Activated CD4-positive, CD25-positive, alpha-beta regulatory T cell treated with anti-CD3 and anti-CD28 coated beads, Interleukin-2, amount 50 U/mL, for 72 hours (primary cell): ENCODE data around the gene FOXO1.

Experiments used
- DNase-seq: peaks from one replicate; pipeline ENCODE4 v3.0.0; 2021

FOXO1 gene

DNA sequence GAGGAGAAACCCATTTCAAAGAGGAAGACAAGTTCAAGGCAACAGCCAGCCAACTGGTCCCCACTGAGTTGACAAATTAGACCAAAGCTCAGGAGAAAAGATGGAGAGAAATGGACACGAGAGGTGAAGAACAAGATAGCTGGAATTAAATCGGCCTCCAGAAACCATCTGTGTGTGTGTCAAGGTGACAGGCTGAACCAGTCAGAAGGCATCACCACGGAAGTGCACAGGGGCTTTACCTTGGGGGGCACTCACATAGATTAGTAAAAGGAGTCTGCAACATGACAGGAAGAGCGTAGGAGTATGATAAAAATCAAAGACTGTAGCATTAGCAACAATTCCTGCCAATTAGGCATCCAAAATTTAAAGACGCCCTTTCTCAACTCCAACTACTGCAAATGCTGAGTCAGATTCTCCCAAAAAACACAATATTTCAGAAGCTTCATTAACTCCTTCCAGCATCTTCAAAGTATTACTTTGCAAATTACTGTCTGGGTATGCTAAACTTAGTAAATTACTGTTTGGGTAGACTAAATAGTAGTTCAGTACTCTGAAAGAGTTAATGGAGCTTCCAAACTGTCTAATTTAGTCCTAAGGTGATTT, 66.2 kb downstream of the FOXO1 start:
- no peak for DNase-seq

DNA sequence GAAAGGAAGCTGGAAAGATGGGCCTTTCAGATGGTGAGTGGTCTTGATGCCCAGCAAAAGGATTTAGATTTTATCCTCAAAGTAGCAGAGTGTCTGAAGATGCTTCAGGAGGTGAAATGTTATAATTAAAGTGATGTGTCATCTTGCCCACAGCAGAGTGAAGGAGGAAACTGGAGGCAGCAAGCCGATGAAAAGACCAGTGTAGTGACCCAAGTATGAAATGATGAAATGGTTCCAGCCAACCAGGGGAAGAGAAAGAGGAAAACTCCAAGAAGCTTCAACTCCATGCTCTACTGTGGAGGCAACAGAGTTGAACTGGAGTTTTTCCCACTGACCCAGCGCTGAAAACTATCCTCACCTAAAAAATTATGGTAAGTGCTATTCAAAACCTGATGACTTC, 66.7 kb downstream of the FOXO1 start:
- no peak for DNase-seq

DNA sequence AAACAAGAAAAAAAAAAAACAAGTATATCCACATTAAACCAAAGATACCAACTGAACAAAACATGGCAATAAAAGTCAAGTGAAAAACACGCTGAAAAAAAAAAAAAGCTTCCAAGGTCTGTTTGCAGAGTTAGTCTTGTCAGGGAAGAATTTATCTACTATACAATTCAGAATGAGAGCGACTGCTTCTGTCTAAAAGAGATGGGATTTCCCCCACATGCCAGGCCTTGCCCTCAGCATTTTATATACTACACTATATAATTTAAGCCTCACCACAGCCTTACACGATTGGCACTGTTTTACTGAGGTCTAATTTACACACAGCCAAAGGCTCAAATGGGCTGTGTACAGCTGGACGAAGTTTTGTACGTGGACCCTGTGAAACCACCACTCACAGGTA, 67.3 kb downstream of the FOXO1 start:
- no peak for DNase-seq

DNA sequence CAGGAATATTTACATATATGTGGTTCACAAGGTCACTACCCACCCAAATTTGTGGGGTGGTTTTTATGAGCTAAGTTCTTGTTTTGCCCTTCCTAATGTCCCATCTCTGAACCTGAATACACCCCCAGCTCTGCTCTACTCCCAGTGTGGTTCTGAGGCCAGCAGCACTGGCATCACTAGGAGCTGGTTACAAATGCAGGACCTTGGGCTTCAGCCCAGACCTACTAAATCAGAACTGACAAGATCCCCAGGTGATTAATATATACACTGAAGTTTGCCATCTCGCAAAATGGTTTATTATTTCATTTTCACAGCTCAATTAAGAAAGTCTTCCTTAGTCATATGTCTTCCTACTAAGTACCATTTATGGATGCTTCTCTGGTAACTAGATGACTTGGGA, 67.9 kb downstream of the FOXO1 start:
- no peak for DNase-seq

DNA sequence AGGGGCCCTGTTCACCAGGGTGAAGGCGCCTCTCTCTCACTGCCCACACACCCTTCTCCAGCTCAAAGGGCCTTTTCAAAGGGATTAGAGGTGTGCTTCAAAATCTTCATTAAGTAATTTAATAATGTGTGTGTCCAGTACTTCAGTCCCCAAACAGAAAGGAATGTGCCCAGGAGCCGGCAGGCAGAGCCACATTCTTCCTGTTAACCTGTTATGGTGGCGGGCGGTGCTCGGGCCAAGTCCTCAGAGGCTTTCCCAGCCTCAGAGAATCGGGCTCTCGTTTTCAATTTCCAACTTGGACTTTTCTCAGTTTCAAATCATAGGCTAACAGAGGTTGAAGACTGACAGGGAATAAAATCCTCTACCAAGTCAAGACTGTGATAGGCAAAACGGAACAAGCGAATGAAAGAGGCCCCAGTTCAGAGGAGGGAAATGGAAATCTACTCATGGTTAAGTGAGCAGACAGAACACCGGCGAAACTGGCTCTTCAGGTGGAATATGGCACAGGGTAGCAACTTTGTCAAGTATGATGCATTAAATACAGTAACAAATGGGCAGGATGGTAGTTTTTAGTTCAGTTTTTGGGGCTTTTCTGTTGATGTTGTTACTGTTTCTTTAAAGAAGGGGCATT, 68.6 kb downstream of the FOXO1 start:
- no peak for DNase-seq

DNA sequence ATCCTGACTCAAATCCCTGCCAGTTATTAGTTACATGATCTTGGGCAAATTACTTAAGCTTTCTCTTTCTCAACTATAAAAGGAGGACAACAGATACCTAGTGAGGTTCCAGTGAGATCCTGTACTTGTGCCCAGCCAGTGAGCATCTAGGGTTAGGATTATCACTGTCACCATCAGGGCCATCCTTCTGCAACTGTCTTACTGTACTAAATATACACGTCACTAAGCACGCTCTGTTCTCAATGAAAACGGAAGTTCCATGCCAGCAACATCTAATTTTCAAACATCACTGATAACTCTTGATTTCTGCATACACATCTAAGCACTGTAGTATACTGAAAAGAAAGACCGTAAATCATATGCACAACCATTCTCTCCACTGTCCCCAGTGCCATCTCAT, 70.0 kb downstream of the FOXO1 start:
- no peak for DNase-seq

DNA sequence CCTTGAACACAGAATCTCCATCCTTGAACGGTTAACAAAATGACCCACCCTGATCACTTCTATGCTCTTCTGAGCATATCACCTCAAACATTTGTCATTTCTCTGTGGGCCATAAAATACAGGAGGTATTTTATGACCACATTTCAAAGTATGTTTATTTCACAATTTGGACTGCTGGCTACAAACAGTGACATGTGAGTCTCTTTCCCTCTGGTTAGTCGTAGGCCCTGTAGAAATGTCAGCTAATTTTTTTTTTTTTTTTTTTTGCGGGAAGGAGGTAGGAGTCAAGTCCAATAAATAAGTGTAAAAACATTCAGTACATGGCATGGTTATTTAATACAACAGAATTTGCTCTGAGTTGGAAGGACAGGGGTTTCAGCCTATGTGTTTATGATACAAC, 70.7 kb downstream of the FOXO1 start:
- DNase-seq = no peak

DNA sequence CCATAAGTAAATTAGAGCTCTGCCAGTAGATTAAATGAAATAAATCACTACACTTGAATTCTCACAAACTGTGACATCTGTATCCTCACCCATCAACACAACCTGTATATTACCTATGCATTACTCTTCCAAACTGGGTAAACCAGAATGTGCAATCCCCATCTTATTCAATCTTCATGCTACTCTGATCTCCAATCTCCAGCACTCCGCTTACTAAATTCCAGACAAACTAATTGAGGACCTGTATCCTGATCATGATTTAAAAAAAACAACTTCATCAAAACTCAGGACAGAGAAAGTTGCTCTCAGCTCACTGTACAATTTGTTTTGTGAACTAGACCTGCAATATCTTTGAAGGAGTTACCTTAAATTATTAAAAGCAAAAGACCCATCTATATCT, 74.4 kb downstream of the FOXO1 start:
- no peak for DNase-seq

DNA sequence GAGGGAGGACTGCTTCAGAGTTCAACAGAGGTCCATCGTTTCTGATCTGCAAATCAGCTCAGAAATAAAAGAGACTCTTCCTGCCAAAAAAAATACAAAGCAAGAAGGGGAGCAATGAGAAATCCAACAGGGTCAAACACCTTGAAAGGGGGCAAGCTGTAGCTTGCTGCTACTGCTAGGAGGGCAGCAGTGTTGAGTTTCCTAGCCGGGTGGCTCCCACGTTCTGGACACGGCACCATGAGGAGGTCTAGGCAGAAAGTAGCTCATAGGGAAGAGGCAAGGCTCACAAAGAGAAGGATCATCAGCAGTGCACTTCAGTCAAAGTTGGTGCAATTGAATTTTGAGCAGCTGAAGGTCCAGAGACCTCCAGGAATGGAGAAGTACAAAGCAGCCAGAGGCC, 75.3 kb downstream of the FOXO1 start:
- no peak for DNase-seq

DNA sequence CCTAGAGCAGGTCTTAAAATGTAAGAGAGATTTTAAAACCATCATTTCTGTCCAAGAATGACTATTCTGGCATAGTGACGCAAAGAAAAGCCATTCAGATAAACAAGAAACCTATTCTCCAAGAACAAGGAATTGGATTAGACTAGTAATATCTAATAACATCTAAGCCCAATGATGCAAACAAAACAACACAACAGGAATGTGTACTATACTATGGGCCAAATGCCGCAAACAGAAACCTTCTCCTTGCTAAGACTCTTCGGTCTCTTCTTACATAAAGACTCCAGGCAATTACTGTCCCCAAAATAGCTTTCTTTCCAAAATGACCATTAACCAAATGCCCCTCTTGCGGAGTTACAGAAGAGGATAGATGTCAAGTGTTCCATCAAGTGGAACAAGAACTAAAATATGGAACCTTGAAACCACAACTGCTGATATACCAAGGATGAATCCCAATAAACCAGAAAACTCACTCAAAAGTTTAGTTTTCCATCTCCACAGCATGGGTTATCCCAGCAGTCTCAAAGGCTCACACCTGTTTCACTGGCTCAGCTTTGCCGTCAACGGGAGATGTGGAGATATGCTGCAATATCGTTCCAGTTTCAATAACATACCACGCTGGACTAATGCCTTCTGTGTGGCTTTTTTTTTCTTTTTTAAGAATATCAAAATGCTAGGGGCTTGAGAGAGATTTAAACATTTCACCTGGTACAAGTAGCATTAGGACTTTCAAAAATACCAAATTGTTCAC, 76.2 kb downstream of the FOXO1 start:
- DNase-seq = no peak

DNA sequence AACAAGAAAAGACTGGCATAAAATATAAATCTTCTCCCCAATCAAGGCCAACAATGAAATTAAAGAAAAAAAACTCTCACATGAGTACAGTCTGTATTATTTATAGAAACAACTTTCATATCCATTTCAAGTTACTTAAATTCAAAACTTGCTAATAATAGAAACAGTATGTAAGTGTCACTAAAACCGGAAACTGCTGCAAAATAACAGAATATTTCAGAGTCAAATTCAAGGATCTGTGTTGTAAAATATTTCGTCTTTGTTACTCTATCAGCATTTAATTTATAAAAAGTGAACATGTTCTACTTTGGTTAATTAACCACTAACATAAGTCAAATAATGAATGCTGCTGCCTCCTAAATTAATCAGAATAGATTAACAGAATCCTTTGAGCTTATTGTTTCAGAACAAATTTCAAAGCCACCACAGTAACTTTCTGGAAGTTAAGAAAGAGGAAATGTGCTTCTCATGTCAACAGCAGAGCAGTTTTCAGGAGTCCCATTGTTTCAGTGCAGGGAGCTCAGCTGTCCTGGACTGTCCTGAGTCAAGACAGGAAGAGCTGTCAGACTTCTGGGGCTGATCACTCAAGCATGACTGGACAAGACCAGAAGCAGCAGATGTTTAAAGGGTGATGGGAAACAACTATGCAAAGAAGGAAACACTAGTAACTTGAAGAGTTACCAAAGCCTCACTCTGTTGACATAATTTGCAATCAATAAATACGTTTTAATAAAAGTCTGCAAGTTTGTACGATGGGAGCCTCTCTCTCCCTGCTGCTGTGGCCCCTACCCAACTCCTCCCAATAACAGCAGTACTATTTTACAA, 76.9 kb downstream of the FOXO1 start:
- no peak for DNase-seq

DNA sequence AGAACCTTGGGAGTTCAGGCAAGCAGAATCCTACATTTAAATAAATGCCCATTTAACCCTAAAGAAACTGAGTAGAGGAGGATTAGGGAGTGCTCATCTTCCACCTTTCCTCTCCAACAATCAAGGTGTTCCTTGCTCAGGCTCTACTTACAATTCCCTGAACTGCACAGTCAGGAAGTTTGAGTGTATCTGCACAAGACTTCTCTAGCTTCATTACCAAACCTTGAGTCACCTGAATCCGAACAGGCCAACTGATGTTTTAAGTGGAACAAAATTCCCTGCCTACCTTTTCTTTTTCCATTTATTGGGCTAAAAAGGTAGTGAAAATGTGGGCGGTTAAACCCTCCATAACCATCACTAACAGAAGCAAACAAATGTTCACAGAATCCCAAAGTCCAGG, 78.3 kb downstream of the FOXO1 start:
- DNase-seq = no peak

DNA sequence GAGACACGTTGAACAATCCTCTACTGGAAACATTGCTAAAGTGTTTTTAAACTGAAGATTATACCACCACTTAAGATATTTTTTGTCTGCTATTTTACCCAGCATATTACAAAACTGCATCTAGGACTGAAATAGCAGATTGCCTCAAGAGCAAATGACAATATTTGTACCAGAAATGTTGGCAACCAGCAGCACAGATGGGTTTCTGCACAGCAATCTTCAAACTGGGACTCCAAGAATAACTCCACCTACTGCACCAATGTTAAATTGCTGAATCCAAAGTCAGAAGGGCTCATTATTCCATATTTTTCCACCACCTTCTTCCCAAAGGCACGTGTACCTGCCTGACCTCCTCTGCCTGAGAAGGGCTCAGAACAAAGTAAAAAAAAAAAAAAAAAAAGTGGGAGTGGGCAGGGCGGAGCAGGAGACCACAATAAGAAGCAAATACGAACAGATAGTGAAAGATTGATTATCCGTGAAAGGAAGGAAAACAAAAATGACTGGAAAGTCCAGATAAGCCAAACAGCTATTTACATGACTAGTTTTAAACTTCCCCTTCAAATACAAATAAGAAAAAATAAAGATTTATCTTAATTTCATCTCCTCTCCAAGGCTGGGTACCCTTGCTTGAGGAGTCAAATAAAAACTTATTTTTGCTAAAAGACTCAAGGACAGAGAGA, 79.4 kb downstream of the FOXO1 start:
- no peak for DNase-seq

DNA sequence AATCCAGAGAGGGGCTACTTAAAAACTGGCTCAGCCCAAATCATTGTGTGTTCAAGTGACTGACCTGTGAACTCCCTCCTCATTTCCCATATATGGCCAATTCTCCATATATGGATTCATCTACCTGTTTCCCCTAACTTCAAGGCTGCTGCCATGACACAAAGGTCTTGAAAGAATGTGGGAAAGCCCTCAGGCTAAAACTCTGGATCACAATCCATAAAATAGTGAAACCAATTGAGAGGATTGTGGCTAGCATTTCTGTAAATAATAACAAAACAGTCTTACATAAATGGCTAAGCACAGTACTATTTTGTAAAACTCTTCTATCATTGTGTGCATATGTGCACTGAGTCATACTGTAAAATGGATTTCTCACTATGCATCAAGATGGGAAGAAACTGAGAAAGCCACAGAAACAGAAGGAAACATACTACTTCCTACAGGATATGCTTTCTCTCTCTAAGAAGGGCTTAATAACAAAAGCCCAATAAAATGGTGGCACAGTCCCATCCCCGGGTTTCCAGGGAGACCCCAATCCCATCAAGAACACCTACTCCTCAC, 80.5 kb downstream of the FOXO1 start:
- no peak for DNase-seq

DNA sequence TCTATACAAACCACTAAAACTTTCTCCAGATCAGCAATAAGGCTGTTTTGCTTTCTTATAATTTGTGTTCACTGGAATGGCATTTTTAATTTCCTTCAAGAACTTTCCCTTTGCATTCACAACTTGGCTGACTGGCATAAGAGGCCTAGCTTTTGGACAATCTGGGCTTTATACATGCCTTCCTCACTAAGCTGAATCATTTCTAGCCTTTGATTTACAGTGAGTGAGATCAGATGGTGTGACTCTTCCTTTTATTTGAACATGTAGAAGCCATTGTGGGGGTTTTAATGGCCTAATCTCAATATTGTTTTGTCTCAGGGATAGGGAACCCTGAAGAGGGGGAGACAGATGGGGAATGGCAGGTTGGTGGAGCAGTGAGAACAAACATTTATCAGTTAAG, 82.7 kb downstream of the FOXO1 start:
- no peak for DNase-seq

DNA sequence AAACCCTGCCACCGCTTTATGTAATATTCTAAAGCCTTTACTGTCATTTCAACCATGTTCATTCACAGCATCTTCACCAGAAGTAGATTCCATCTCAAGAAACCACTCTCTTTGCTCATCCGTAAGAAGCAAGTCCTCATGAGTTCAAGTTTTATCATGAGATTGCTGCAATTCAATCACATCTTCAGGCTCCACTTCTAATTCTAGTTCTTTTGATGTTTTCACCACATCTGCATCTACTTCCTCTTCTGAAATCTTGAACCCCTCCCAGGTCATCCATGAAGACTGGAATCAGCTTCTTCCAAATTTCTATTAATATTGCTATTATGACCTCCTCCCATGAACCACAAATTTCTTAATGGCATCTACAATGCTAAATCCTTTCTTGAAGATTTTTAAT, 83.9 kb downstream of the FOXO1 start:
- DNase-seq = no peak

DNA sequence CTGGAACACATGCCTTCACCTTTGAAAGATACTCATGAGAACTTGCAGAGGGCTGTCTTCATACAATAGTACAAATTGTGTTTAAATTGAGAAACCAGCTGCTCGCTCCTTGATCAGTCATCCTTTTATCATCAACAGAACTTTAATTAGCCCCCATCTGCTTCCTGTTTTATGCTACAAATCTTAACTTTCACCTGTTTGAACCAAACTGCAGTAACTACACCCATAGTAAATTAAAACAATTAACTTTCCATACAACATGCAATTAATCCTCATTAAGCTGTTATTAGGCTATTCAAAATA, 85.2 kb downstream of the FOXO1 start:
- no peak for DNase-seq

DNA sequence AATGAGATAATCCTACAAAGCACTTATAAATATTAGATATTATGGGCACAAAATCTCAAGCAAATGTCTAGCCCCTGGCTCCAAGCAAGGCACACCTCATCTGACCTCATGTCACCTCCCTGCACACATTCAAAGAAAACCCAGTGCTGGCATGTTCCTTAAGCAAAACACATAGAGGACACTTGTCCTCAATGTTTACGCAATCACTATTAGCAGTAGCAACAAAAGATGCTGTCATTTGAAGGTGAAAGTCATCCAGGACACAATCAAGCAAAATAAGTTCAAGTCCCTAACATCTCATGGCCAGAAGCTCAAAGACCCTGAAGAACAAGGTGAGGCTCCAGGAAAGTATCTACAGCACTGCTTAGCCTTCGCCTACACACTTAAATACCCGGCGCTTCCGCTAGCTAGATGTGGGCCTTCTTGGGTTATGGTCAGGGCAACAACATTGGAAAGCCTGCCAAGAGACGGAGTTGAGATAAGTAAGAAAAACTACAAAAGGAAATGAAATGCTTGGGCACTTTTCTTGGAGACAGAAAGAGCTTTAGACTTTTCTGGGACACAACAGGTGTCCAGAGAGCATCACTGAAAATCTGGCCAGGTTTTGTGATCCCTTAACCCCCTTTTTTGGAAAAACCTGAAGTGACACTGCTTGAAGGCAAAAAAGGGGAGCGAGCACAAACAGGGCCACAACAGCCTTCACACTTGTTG, 85.7 kb downstream of the FOXO1 start:
- no peak for DNase-seq

DNA sequence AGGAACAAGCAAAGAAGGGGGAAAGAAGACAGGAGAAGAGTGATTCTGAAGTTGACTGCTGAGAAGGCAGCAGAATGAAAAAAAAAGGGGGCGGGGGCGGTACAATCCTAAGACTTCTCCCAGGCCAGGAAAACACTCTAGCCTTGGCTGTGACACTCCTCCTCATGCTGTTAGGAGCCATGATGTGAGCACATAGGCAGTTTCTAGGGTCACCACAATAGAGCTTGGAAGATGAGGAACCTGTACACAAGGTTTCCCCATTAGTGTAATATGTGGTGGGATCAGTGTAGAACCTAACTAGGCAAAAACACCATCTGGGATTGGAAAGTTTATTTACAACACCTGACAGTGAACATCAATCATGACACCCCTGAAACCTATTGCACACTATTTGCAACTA, 86.9 kb downstream of the FOXO1 start:
- DNase-seq = no peak

DNA sequence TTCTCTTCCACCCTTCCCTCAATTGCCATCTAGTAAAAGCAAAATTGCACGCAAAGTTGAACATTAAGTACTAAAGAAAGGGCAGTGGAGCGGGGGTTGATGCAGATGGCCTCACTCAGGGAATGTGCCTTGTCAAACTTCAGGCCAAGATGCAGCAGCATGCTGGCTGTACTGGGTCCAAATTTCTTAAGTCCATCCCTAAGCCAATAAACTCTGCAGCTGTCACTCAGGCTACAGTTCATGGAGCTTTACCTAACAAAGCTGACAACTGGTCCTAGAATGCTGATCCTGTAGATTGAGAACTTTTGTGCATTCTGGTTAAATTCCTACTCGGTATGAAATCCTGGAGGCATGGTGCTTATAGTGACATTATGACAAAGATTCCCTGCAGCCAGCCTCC, 88.4 kb downstream of the FOXO1 start:
- DNase-seq = no peak

DNA sequence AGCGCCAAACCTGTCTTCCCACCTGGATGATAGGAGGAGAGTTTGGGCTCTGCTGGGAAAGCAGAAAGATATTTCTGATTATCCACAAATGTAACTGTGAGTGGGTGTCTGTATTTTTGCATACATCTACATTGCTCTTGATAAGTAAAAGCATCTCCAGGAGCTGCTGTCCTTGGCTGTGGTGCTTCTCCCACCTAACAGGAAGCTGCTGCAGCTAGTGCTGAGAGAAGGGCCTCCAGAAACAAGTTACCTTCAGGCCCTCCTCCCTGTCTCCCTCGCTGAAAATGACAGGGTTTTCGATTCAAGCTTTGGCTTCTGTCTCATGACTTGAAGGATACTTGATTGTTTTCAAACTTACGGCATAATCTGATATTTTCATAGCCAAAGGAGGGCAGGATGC, 90.1 kb downstream of the FOXO1 start:
- DNase-seq = no peak

DNA sequence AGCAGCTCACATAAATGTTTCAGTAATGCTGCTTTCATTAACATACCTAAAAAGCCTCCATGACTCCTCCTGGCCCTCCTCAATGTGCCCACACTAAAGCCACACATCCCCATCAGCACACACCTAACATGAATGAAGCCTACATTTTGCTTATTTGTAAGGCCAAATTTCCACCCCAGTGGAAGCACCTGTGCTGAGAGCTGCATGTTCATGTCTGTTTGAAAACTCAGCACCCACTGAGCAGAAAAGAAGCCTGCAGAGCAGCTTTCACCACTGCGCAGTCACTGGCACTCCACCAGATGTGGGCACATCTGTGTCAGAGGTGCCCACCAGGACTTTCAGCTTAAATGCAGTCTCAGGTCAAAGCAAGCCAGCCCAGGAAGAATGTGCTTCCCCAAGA, 93.5 kb downstream of the FOXO1 start:
- no peak for DNase-seq
